Measurements from ENCODE around the gene PET100. TPM values are rescaled to one million over a fixed set of nuclear protein-coding genes. Genes with fewer than 3 reads are reported as not detected.

The PET100 gene
- total RNA-seq, 1 experiment from 2014 or later: 31.9 TPM

DNA sequence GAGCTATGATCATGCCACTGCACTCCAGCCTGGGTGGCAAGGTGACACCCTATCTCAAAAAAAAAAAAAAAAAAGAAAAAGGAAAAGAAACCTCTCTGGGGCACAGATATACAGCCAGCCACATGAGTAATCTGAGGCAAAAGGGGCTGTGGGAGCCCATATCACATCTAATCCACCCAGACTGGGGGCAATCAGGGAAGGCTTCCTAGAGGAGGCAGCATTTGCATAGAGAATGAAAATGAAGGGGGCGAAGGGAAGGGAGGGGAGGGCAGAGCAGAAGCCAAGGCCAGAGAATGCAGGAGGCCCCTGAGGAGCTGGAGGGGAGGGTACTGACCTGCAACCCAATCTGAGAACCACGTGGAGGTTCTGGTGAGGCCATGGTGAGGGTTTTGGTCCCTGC, 20.6 kb downstream of the PET100 start:
- DNase-seq (ENCODE audit: low read depth): no peak

GRCh38 chr19:7652061-7652641, 22.6 kb downstream of the PET100 start:
- peak; percentile 83 for DNase-seq (ENCODE audit: low read depth)

DNA sequence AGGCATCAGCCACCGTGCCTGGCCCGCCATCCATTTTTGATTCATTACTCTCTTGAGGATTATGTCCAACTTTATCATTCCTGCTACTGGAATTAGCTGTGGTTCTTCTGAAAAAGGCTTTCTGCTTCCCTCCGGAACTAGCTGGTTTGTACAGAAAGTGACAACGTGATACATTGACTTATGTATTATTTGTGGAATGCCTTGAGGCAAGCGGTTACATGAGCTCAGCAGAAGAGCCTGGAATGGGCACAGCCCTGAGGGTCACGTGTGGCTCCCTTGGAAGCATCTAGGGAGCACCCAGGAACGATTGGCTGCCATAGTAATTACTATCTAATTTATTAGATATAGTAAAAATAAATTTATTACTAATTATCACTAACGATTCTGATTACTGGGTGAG, 24.8 kb downstream of the PET100 start:
- DNase-seq (ENCODE audit: low read depth): peak; percentile 23

DNA sequence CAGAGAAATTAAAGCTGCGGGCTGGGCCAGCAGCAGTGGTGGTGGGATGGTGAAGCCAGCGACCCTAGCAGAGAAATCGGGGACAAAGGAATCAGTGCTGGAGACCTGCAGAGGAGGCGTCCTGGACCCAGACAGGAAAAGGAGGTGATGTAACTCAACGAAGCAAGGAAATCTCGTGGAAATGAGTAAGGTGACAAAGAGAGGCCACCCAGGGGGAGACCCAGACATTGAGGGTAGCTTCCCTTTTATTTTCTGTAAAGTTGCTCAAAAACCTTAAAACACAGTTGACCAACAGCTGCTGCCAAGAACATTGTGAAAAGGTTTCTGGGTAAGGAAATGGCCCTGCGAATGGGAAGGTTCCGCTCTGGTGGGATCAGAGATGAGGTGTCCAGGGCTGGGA, 26.0 kb downstream of the PET100 start:
- no peak for DNase-seq (ENCODE audit: low read depth)

DNA sequence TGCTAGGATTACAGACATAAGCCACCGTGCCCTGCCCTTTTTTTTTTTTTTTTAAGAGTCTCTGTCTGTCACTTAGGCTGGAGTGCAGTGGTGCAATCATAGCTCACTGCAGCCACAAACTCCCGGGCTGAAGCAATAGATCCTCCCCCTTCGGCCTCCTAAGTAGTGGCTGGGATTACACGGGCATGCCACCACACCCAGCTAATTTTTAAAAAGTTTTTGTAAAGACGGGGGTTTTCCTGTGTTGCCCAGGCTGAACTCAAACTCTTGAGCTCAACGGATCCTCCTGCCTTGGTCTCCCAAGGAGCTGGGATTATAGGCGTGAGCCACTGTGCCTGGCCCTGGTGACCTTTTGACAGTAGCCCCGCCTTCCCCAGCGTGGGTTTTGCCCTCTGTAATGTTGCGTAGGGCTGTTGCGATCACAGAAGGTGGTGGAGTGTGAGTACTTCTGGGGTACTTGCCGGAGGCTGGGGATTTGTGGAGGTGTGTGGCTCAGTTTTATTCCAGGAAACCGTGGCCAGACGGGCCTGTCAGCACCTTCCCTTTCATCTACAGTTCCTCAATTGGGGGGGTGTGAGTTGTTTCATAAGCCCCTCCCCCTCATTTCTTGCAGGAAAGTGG, 27.6 kb downstream of the PET100 start:
- peak; percentile 25 for DNase-seq (ENCODE audit: low read depth)

GRCh38 chr19:7658219-7658686, 28.7 kb downstream of the PET100 start:
- peak; percentile 28 for DNase-seq (ENCODE audit: low read depth)

- no peak for DNase-seq (ENCODE audit: low read depth)
Observed at GRCh38 chr19:7661744-7662538, 32.3 kb downstream of the PET100 start.

- DNase-seq (ENCODE audit: low read depth): peak; percentile 26
Observed at GRCh38 chr19:7662657-7663056, 33.1 kb downstream of the PET100 start.

- DNase-seq (ENCODE audit: low read depth): no peak
Observed at GRCh38 chr19:7663706-7664105, 34.1 kb downstream of the PET100 start.

GRCh38 chr19:7665076-7665475, 35.5 kb downstream of the PET100 start:
- DNase-seq (ENCODE audit: low read depth): no peak

- no peak for DNase-seq (ENCODE audit: low read depth)
Observed at GRCh38 chr19:7668842-7669241, 39.2 kb downstream of the PET100 start, which contains the start of gene RETN. Gene RETN, plus strand, starts transcription at chr19:7669049. Its CDS starts 278 bp downstream, at chr19:7669327.

DNA sequence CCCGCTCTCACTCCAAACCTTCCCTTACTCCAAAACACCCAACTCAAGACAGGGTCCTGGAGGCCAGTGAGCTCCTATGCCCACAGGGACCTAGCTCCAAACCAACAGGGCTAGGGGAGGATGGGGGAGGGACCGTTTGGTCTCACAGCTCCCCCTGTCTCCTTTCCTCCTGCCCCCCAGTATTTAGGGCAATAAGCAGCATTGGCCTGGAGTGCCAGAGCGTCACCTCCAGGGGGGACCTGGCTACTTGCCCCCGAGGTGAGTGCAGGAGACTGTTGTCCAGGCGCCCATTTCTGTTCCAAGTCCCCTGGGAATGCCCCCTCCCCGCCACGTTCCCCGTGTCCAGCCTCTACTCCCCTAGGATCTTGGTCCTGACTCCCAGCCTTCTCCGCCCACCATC, 40.0 kb downstream of the PET100 start:
- no peak for DNase-seq (ENCODE audit: low read depth)

DNA sequence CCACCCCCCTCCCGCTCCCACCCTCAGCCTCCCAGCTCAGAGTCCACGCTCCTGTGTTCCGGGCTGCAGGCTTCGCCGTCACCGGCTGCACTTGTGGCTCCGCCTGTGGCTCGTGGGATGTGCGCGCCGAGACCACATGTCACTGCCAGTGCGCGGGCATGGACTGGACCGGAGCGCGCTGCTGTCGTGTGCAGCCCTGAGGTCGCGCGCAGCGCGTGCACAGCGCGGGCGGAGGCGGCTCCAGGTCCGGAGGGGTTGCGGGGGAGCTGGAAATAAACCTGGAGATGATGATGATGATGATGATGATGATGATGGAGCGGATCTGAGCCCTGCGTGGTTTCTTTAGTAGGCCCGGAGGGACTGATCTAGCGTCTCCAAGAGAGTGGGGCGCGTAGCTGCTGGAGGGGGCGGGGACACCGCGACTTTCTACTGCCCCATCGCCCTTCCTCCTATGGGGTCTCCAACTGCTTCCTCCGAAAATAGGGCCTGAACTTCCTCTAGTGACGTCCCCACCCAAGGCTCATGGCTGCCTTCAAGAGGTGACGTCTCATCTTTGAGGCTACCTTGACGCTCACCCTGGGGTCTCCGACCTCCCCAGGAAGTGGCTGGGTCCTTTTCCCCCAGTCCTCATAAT, 40.7 kb downstream of the PET100 start:
- peak; percentile 42 for DNase-seq (ENCODE audit: low read depth)

DNA sequence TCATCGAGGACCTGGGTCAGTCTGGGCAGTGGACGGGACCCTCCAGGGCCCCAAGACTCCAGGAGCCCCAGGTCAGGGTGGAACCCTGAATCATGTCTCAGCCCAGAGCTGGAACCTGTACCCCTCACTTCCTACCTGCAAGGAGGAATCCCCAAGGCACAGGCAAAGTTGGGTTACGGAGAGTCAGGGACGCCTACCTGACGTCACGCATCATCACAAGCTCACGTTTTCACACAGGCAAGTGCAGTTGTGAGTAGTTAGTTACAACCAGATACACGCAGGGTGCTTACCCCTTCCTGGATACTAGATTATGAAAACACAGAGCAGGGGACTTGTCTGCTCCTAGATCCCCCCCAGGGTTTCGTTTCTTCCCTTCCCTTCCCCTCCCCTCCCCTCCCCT, 41.2 kb downstream of the PET100 start:
- no peak for DNase-seq (ENCODE audit: low read depth)

- DNase-seq (ENCODE audit: low read depth): no peak
Observed at GRCh38 chr19:7672522-7672921, 42.9 kb downstream of the PET100 start.

GRCh38 chr19:7674010-7675005, 44.7 kb downstream of the PET100 start:
- peak; percentile 79 for DNase-seq (ENCODE audit: low read depth)

DNA sequence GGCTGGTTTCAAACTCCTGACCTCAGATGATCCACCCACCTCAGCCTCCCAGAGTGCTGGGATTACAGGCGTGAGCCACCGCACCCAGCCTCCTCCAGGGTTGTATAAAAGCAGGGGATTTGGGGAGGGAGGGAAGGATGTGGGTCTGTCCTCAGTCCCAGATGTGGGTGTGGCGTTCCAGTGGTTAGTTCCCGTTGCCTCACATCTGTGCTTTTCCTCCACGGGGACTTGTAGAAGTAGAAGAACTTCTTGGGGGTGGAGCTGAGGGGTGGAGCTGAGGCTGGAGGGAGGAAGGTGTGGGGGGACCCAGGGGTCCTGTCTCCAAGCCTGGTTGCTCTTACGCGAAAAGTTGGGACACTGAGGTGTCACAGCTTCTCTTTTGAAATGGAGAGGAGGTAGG, 46.8 kb downstream of the PET100 start:
- DNase-seq (ENCODE audit: low read depth): no peak

DNA sequence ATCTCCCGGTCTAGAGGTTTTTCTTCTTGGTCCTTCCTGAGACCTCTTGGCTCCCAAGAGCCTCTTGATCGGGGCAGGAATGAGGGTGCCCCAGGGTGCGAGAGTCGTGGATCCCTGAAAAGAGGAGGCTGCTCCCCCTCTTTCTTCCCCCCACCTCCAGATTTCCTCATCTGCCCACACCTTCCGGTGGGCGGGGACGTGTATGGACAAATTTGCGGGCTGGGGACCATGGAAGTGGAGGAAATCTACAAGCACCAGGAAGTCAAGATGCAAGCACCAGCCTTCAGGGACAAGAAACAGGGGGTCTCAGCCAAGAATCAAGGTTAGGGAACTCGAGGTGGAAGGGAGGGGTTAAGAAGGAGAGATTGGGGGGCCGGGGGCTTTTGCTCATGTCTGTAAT, 47.3 kb downstream of the PET100 start, which contains the start of gene MCEMP1:
Gene MCEMP1 (plus strand): TSS at position 237 of the 400 bp plus-strand sequence. CDS start 31 bp downstream, at position 268.
- DNase-seq (ENCODE audit: low read depth): no peak

DNA sequence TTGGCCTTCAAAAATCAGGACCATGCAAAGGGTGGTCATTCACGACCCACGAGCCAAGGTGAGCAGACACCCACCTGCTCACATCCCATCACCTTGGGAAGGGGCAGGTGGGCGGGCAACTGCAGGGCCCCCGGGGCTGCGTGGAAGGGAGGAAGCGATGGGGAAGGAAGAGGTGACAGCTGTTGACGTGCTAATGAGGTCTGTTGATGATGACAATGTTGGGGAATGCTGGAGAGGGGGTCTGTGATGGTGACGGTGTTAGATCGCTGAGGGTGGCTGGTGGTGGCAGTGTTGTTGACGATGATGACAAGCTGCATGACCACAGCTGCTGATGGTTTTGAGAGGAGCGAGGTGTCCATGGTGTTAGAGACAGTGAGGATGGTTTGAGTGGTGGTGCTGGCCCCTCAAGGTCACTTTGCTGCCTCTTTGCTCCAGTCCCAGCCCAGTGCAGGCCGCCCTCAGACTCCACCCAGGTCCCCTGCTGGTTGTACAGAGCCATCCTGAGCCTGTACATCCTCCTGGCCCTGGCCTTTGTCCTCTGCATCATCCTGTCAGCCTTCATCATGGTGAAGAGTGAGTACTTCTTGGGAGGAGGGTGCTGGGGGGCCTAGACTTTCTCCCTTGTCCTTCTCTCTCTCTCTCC, 48.2 kb downstream of the PET100 start:
- no peak for DNase-seq (ENCODE audit: low read depth)

GRCh38 chr19:7678971-7679751, 49.6 kb downstream of the PET100 start:
- DNase-seq (ENCODE audit: low read depth): no peak
